K562 (cell line): ENCODE data around the gene ARL8A. TPM values are rescaled to one million over a fixed set of nuclear protein-coding genes. Genes with fewer than 3 reads are reported as not detected.

ENCODE experiments used
- GABPB1 ChIP-seq: sonication (generic); formaldehyde crosslinking; IDR thresholded peaks from 2 replicates; pipeline ENCODE4 v1.8.0; 2022; ENCODE audit warnings: mild to moderate bottlenecking, missing genetic modification reagents
- HNRNPH1 ChIP-seq: fragments of 200-400 bp; formaldehyde crosslinking; optimal IDR thresholded peaks from 2 replicates; pipeline ENCODE3; 2017; ENCODE audit warnings: low read depth, mild to moderate bottlenecking, low read length, moderate library complexity
- NR2C1 ChIP-seq, 2 experiments: fragments of 450-650 bp; IDR thresholded peaks; 2 replicates each; pipeline ENCODE4 v1.6.1; 2017; ENCODE audit warnings: mild to moderate bottlenecking in 2 of 2, antibody characterized with exemption in 1 of 2, inconsistent platforms in 1 of 2, missing compliant biosample characterization in 1 of 2, missing genetic modification characterization in 1 of 2
- RB1 ChIP-seq: fragments of 450-650 bp; IDR thresholded peaks from 2 replicates; pipeline ENCODE4 v1.6.1; 2017; ENCODE audit warnings: low read depth, mild to moderate bottlenecking
- REST ChIP-seq, 2 experiments: fragments of 450-650 bp; formaldehyde crosslinking in 1 of 2; IDR thresholded peaks; 2 replicates each; pipeline versions ENCODE4 v1.4.0 to v1.6.1; 2014 to 2020; ENCODE audit warnings: mild to moderate bottlenecking in 2 of 2, borderline replicate concordance in 1 of 2, low read depth in 1 of 2
- SP2 ChIP-seq: IDR thresholded peaks from 2 replicates; pipeline ENCODE4 v1.6.1; 2011; ENCODE audit warnings: mild to moderate bottlenecking, low read depth, low read length, moderate library complexity; ENCODE audit not compliant: poor library complexity, severe bottlenecking; ENCODE audit errors: extremely low read depth
- SRSF3 ChIP-seq: fragments of 200-400 bp; formaldehyde crosslinking; IDR thresholded peaks from 2 replicates; pipeline ENCODE4 v1.6.1; 2016; ENCODE audit warnings: mild to moderate bottlenecking, low read length, moderate library complexity; ENCODE audit not compliant: insufficient read depth
- TCFL5 ChIP-seq: fragments of 250-450 bp; sonication (Bioruptor Pico); conservative IDR thresholded peaks from 2 replicates; pipeline ENCODE4 v1.6.1; 2021; ENCODE audit warnings: mild to moderate bottlenecking, moderate library complexity, matching md5 sums
- TFE3 ChIP-seq: fragments of 450-650 bp; formaldehyde crosslinking; IDR thresholded peaks from 2 replicates; pipeline ENCODE4 v1.4.0; 2020; ENCODE audit warnings: mild to moderate bottlenecking, mixed read lengths
- ZC3H4 ChIP-seq: sonication (generic); formaldehyde crosslinking; IDR thresholded peaks from 2 replicates; pipeline ENCODE4 v1.9.0; 2021; ENCODE audit warnings: missing genetic modification reagents, borderline replicate concordance
- ZNF830 ChIP-seq: fragments of 250-450 bp; sonication (Bioruptor Pico); IDR thresholded peaks from 2 replicates; pipeline ENCODE4 v1.5.0; 2021; ENCODE audit warnings: mild to moderate bottlenecking
- polyA plus RNA-seq, 8 experiments: library from polyadenylated mRNA; depleted of rRNA in 4 of 8; stranded (reverse) in 5 of 8; unstranded in 3 of 8; fragments of >200 nt; fragmentation: Nextera tagmentation in 2 of 8; fragmentation: Illumina TruSeq in 1 of 8; extraction: Ambion mirVana in 2 of 8; extraction: Trizol in 1 of 8; gene quantifications; 2 replicates each; pipeline versions ENCODE4 v1.2.1 to v1.2.3, GENCODE V29; 2011 to 2014; ENCODE audit warnings: inconsistent platforms in 1 of 8, missing spikeins in 1 of 8
- total RNA-seq, 7 experiments: library from RNA; depleted of rRNA in 6 of 7; stranded (reverse); fragments of >200 nt in 6 of 7; fragmentation: Illumina TruSeq in 2 of 7; extraction: Trizol in 2 of 7; gene quantifications; 2 replicates each; pipeline versions ENCODE4 v1.2.1 to v1.2.3, GENCODE V29; 2011 to 2021; ENCODE audit warnings: low replicate concordance in 1 of 7
- TF ChIP-seq, protein P1 (sequence below), 2 experiments: fragments of 450-650 bp; conservative IDR thresholded peaks; 2 replicates each; pipeline ENCODE4 v1.6.1; 2017; ENCODE audit warnings: mild to moderate bottlenecking in 2 of 2, moderate library complexity in 2 of 2
- TF ChIP-seq, protein P2 (sequence below): IDR thresholded peaks from 2 replicates; pipeline ENCODE4 v1.6.1; 2011; ENCODE audit not compliant: insufficient read length; ENCODE audit errors: extremely low read depth

ARL8A gene
- total and polyA plus RNA-seq, 9 of the 15 experiments (the other 6 are each of a cell fraction or from before 2014, with no cell fraction given), result 0.17 to 27.3 (median 15.6) TPM

DNA sequence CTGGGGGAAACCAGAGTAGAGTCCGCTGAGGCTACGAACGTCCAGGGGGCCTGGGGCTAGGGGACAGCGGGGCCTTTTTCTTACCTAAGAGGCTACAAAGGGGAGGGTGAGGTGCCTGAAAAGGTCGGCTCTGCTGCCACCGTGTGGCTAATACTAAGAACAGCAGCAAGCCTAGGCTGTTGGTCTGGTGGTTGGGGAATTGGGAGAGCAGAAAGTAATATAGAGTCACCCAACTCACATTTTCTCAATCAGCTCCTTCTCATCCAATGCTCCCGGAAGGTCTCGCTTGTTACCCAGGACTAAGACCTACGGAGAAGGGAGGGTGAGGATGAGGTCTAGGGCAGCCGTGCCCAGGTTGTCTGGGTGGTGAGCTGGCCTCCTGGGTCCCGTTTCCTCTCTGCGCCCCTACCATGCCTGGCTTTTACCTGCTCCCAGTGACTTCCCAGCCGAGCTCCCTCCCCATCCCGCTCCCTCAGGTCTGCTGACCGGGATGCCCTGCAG is 9.3 kb downstream of the ARL8A start (continued):
- TF ChIP-seq REST (IDR thresholded peaks at IDR 0.05; ENCODE audit: borderline replicate concordance), result peak; percentile 45; the same call in 1 of the 2 replicates
- TF ChIP-seq REST (CRISPR knock-in tag; IDR thresholded peaks at IDR 0.05; ENCODE audit: low read depth), result no peak
- no peak for TF ChIP-seq ZC3H4 (CRISPR knock-in tag)
- TF ChIP-seq, protein P1, sequence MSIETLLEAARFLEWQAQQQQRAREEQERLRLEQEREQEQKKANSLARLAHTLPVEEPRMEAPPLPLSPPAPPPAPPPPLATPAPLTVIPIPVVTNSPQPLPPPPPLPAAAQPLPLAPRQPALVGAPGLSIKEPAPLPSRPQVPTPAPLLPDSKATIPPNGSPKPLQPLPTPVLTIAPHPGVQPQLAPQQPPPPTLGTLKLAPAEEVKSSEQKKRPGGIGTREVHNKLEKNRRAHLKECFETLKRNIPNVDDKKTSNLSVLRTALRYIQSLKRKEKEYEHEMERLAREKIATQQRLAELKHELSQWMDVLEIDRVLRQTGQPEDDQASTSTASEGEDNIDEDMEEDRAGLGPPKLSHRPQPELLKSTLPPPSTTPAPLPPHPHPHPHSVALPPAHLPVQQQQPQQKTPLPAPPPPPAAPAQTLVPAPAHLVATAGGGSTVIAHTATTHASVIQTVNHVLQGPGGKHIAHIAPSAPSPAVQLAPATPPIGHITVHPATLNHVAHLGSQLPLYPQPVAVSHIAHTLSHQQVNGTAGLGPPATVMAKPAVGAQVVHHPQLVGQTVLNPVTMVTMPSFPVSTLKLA (conservative IDR thresholded peaks at IDR 0.05), result no peak
- no peak for TF ChIP-seq GABPB1 (CRISPR knock-in tag)
- TF ChIP-seq TCFL5, result no peak
- no peak for TF ChIP-seq NR2C1 (IDR thresholded peaks at IDR 0.05)
- no peak for TF ChIP-seq NR2C1 (tag; IDR thresholded peaks at IDR 0.05)
- no peak for TF ChIP-seq HNRNPH1
- peak; percentile 51; the same call in 1 of the 2 replicates for TF ChIP-seq RB1
- no peak for TF ChIP-seq SP2
- no peak for TF ChIP-seq TFE3
- TF ChIP-seq SRSF3, result no peak
- TF ChIP-seq, protein P2, sequence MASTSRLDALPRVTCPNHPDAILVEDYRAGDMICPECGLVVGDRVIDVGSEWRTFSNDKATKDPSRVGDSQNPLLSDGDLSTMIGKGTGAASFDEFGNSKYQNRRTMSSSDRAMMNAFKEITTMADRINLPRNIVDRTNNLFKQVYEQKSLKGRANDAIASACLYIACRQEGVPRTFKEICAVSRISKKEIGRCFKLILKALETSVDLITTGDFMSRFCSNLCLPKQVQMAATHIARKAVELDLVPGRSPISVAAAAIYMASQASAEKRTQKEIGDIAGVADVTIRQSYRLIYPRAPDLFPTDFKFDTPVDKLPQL, result no peak
- no peak for TF ChIP-seq ZNF830 (CRISPR knock-in tag)
